ENCODE results near the gene EXOC3L4. TPM values are rescaled to one million over a fixed set of nuclear protein-coding genes. Genes with fewer than 3 reads are reported as not detected.

The EXOC3L4 gene
- total and polyA plus RNA-seq, 9 of the 15 experiments (the other 6 are each of a cell fraction or from before 2014, with no cell fraction given): 0.10 to 6.7 (median 0.98) TPM; not detected in 1

GRCh38 chr14:103091041-103091882 is 3.3 kb upstream of the EXOC3L4 start (continued):
- TF ChIP-seq RERE (CRISPR knock-in tag; IDR thresholded peaks at IDR 0.05; ENCODE audit: borderline replicate concordance): no peak
- TF ChIP-seq ZNF785 (CRISPR knock-in tag; IDR thresholded peaks at IDR 0.05): no peak
- TF ChIP-seq FOXJ2 (tag; IDR thresholded peaks at IDR 0.05): no peak
- no peak for TF ChIP-seq TFAM (CRISPR knock-in tag; conservative IDR thresholded peaks at IDR 0.05)
- TF ChIP-seq SNRNP70 (optimal IDR thresholded peaks at IDR 0.05; ENCODE audit: low read depth, low read length): no peak
- TF ChIP-seq ELK1 (CRISPR knock-in tag; IDR thresholded peaks at IDR 0.05): no peak
- TF ChIP-seq HDAC6 (IDR thresholded peaks at IDR 0.05; ENCODE audit: low read depth, low read length): no peak
- TF ChIP-seq ZNF695 (CRISPR knock-in tag; IDR thresholded peaks at IDR 0.05): no peak
- no peak for TF ChIP-seq FOS (IDR thresholded peaks at IDR 0.05; ENCODE audit: extremely low read depth, insufficient read length)
- TF ChIP-seq NFE2L1 (tag; IDR thresholded peaks at IDR 0.05; ENCODE audit: borderline replicate concordance, low read depth): no peak
- no peak for TF ChIP-seq EP300 (IDR thresholded peaks at IDR 0.05; ENCODE audit: low read length)
- TF ChIP-seq POLR2H (tag; IDR thresholded peaks at IDR 0.05; ENCODE audit: low read depth): no peak
- no peak for TF ChIP-seq MCM5 (IDR thresholded peaks at IDR 0.05; ENCODE audit: low read depth)
- TF ChIP-seq NR0B1 (IDR thresholded peaks at IDR 0.05; ENCODE audit: partially characterized antibody): no peak
- no peak for TF ChIP-seq ZNF274 (IDR thresholded peaks at IDR 0.05; ENCODE audit: borderline replicate concordance, low read depth, low read length)
- TF ChIP-seq TCF15 (CRISPR knock-in tag; IDR thresholded peaks at IDR 0.05): no peak
- TF ChIP-seq ZNF311 (CRISPR knock-in tag; IDR thresholded peaks at IDR 0.05): no peak
- TF ChIP-seq SMARCE1 (IDR thresholded peaks at IDR 0.05): no peak
- no peak for TF ChIP-seq TAF15 (IDR thresholded peaks at IDR 0.05; ENCODE audit: low read depth, low read length)
- TF ChIP-seq CBFB (CRISPR knock-in tag; IDR thresholded peaks at IDR 0.05): no peak
